Measurements from ENCODE around the gene ITGB6.
"Not testable (repeated sequence)": the region's sequence is repeated elsewhere in the genome, so short reads cannot be mapped to it uniquely, and the experiment has no call there.

Gene ITGB6

GRCh38 chr2:160181146-160181836 is 18.8 kb downstream of the ITGB6 start:
- DNase-seq = peak; percentile 70

- DNase-seq = not testable (repeated sequence)
Observed at GRCh38 chr2:160180690-160181089, 19.4 kb downstream of the ITGB6 start.

- no peak for DNase-seq
Observed at GRCh38 chr2:160180172-160180571, 19.9 kb downstream of the ITGB6 start.

GRCh38 chr2:160175169-160176134 is 24.6 kb downstream of the ITGB6 start:
- no peak for DNase-seq

GRCh38 chr2:160174322-160174721 is 25.8 kb downstream of the ITGB6 start:
- DNase-seq = no peak

GRCh38 chr2:160169988-160170387 is 30.1 kb downstream of the ITGB6 start:
- DNase-seq = no peak

- DNase-seq = no peak
Observed at GRCh38 chr2:160169471-160169870, 30.6 kb downstream of the ITGB6 start.

GRCh38 chr2:160168878-160169277 is 31.2 kb downstream of the ITGB6 start:
- DNase-seq = no peak

GRCh38 chr2:160167089-160167740 is 32.9 kb downstream of the ITGB6 start:
- no peak for DNase-seq

GRCh38 chr2:160165996-160166395 is 34.1 kb downstream of the ITGB6 start:
- no peak for DNase-seq

GRCh38 chr2:160165081-160165480 is 35.0 kb downstream of the ITGB6 start:
- no peak for DNase-seq

- peak; percentile 29 for DNase-seq
Observed at GRCh38 chr2:160157861-160158829, 41.9 kb downstream of the ITGB6 start.

GRCh38 chr2:160156665-160157064 is 43.4 kb downstream of the ITGB6 start:
- DNase-seq = peak; percentile 11

GRCh38 chr2:160156100-160156499 is 44.0 kb downstream of the ITGB6 start:
- no peak for DNase-seq

- DNase-seq = not testable (repeated sequence)
Observed at GRCh38 chr2:160148419-160148818, 51.7 kb downstream of the ITGB6 start.

GRCh38 chr2:160145471-160145870 is 54.6 kb downstream of the ITGB6 start:
- DNase-seq = no peak

- peak; percentile 12 for DNase-seq
Observed at GRCh38 chr2:160144280-160144990, 55.6 kb downstream of the ITGB6 start.

GRCh38 chr2:160142472-160142871 is 57.6 kb downstream of the ITGB6 start:
- DNase-seq = no peak

- no peak for DNase-seq
Observed at GRCh38 chr2:160141912-160142311, 58.2 kb downstream of the ITGB6 start.

- peak; percentile 33 for DNase-seq
Observed at GRCh38 chr2:160141419-160141818, 58.7 kb downstream of the ITGB6 start.

- DNase-seq = peak; percentile 63
Observed at GRCh38 chr2:160140471-160140870, 59.6 kb downstream of the ITGB6 start.
